Thyroid gland (tissue), 4 donors: Measurements from ENCODE around the gene MEGF10.

Experiments
- CTCF ChIP-seq, 6 experiments: fragments of 200-600 bp in 3 of 6; fragments of 450-650 bp in 3 of 6; sonication (generic) in 3 of 6; IDR thresholded peaks; one replicate each; pipeline ENCODE4 v1.5.1; 2016 to 2019; ENCODE audit warnings: antibody characterized with exemption in 6 of 6, mild to moderate bottlenecking in 2 of 6, inconsistent platforms in 1 of 6, moderate library complexity in 1 of 6
- POLR2A ChIP-seq, 2 donors: fragments of 450-650 bp; IDR thresholded peaks; one replicate each; pipeline ENCODE4 v1.6.1; 2017; ENCODE audit warnings: antibody characterized with exemption in 2 of 2, mild to moderate bottlenecking in 2 of 2, moderate library complexity in 1 of 2

GRCh38 chr5:127431977-127432585, 141.5 kb downstream of the MEGF10 start:
- TF ChIP-seq CTCF (IDR thresholded peaks at IDR 0.05) (no peak), POLR2A (IDR thresholded peaks at IDR 0.05) (no peak)
